ENCODE measurements around the gene PLD1. TPM values are rescaled to one million over a fixed set of nuclear protein-coding genes. Genes with fewer than 3 reads are reported as not detected.

PLD1 gene
- total RNA-seq: 36.4 and 98.1 TPM in 2 replicates

GRCh38 chr3:171809861-171810628 is at the start of gene PLD1:
Gene PLD1, minus strand, starts transcription at chr3:171810483. Its CDS starts 72,432 bp downstream, at chr3:171738051.

GRCh38 chr3:171842864-171843518 is 32.7 kb upstream of the PLD1 start, which contains the start of gene TMEM212:
Gene TMEM212, plus strand, starts transcription at chr3:171843349. Its CDS starts 35 bp downstream, at chr3:171843384.

Other genes starting within 250 kb of the PLD1 start
- not detected in 2 replicates for gene TMEM212, start 32.9 kb upstream of the PLD1 start, total RNA-seq
- 60.5 and 223 TPM in 2 replicates for gene FNDC3B, start 229.1 kb upstream of the PLD1 start, total RNA-seq